ENCODE results near the gene S100A14. TPM values are rescaled to one million over a fixed set of nuclear protein-coding genes. Genes with fewer than 3 reads are reported as not detected.

Gene S100A14
- total RNA-seq, 1 experiment from 2014 or later: 0.57 TPM

GRCh38 chr1:153628638-153629342 lies 12.7 kb upstream of the S100A14 start:
- Histone ChIP-seq H3K4me1 (ENCODE audit: control insufficient read depth, insufficient read depth, low read length) (peaks cover 40% of the 10 kb centered on the region), H3K27ac (ENCODE audit: low read length) (peak overlapping the region; percentile 66), H3K27me3 (ENCODE audit: control insufficient read depth, insufficient read depth, low read length) (no peaks in the 10 kb centered on the region), H3K36me3 (ENCODE audit: control insufficient read depth, insufficient read depth, low read length) (no peaks in the 10 kb centered on the region), H3K4me3 (ENCODE audit: low read depth in 2 of 2, low read length in 2 of 2) (no peak overlapping the region), H3K9me3 (ENCODE audit: control insufficient read depth, insufficient read depth, low read depth, low read length) (no peaks in the 10 kb centered on the region)
- CTCF ChIA-PET: no interaction called here
- POLR2A ChIA-PET: interaction anchor here (0.6 to 0.7 kb wide), 2 partner anchors 66 to 107 kb away, joined by 3 to 5 read pairs; no protein-coding TSS in a partner anchor
- intact Hi-C loops (cut with micrococcal nuclease; ENCODE audit: unreplicated experiment): no loop called here
- BruUV-seq (replicated peaks): no TSS peak
- in situ Hi-C loops (cut with HindIII; ENCODE audit: low pct_unique_long_range_greater_than_20kb, low sequenced_read_pairs): no loop called here
- ATAC-seq (no peak), DNase-seq (ENCODE audit: low read depth, low spot score) (no peak)
- TF ChIP-seq SIN3A (IDR thresholded peaks at IDR 0.05; ENCODE audit: borderline replicate concordance, insufficient read depth, low read depth, low read length) (no peak), REST (IDR thresholded peaks at IDR 0.05; ENCODE audit: insufficient read depth in 1 of 2, low read depth in 2 of 2, low read length in 1 of 2) (no peak), POLR2AphosphoS5 (IDR thresholded peaks at IDR 0.05; ENCODE audit: low read depth, low read length) (no peak), CTCF (IDR thresholded peaks at IDR 0.05) (no peak), TCF7L2 (IDR thresholded peaks at IDR 0.05; ENCODE audit: low read depth, low read length) (no peak)

- Histone ChIP-seq H3K4me3 (ENCODE audit: low read depth in 2 of 2, low read length in 2 of 2) (peak within 1 kb of the TSS; percentile 53 to 79), H3K27ac (ENCODE audit: low read length) (peak within 1 kb of the TSS; percentile 92), H3K27me3 (ENCODE audit: control insufficient read depth, insufficient read depth, low read length) (no peaks in the 10 kb centered on the region), H3K36me3 (ENCODE audit: control insufficient read depth, insufficient read depth, low read length) (no peaks in the 10 kb centered on the region), H3K9me3 (ENCODE audit: control insufficient read depth, insufficient read depth, low read depth, low read length) (no peaks in the 10 kb centered on the region), H3K4me1 (ENCODE audit: control insufficient read depth, insufficient read depth, low read length) (peaks cover 34% of the 10 kb centered on the region)
- no peak for TF ChIP-seq SIN3A (IDR thresholded peaks at IDR 0.05; ENCODE audit: borderline replicate concordance, insufficient read depth, low read depth, low read length)
- no peak for TF ChIP-seq TCF7L2 (IDR thresholded peaks at IDR 0.05; ENCODE audit: low read depth, low read length)
- no peak for TF ChIP-seq POLR2AphosphoS5 (IDR thresholded peaks at IDR 0.05; ENCODE audit: low read depth, low read length)
- TF ChIP-seq REST (IDR thresholded peaks at IDR 0.05; ENCODE audit: insufficient read depth in 1 of 2, low read depth in 2 of 2, low read length in 1 of 2): no peak
- no peak; the same call in 1 of the 2 replicates for TF ChIP-seq CTCF (IDR thresholded peaks at IDR 0.05)
- DNase-seq (ENCODE audit: low read depth, low spot score): no peak
- ChIA-PET POLR2A (interaction anchor here (0.6 to 1.3 kb wide), 7 partner anchors 9 to 631 kb away, joined by 3 to 6 read pairs (median 3); partner anchors contain the start of gene S100A16), CTCF (interaction anchor here (0.5 to 1.5 kb wide), 9 partner anchors 10 to 150 kb away, joined by 3 to 12 read pairs (median 4); no protein-coding TSS in a partner anchor)
- in situ Hi-C loops (cut with HindIII; ENCODE audit: low pct_unique_long_range_greater_than_20kb, low sequenced_read_pairs): no loop called here
- BruUV-seq (replicated peaks): no TSS peak
- ATAC-seq: peak; percentile 61
- intact Hi-C loops (cut with micrococcal nuclease; ENCODE audit: unreplicated experiment): no loop called here
Observed at GRCh38 chr1:153627715-153628626, 11.8 kb upstream of the S100A14 start, which contains the start of gene S100A1. TSS of gene S100A1 (plus strand) at chr1:153628434. CDS start at chr1:153630522, 2,088 bp downstream.

All from Panc1 (cell line).